ENCODE data around the gene POU2F3.

POU2F3 gene

DNA sequence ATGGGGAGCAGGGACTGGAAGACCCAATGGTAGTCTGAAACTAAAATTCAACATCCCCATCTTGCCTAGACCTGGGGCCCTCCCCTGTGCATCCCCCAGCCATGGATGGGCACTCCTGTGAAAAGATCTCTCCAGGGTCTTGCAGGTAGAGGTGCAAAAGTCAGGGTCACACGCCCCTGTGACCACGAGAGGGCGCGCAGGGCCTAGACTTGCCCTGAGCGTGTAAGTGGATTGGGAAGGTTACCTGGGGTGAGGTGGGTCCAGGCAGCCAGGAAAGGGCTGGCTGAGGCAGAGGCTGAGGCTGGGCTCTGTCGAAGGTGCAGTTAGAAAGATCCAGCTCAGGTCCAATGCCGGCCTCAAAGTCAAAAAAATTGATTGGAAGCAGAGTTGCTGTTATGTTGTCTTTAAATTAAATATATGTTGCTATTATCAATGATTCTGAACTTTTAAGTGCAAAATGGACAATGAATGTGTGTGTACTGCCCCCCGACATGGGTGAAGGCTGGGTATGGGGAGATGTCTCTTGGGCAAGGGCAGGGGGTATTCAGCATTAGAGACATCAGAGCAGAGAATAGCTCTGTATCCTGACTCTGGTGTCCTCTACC lies 4.8 kb upstream of the POU2F3 start:
- TF ChIP-seq TAF1 (IDR thresholded peaks at IDR 0.05; ENCODE audit: borderline replicate concordance, insufficient read depth, low read length): no peak
- TF ChIP-seq POLR2AphosphoS5 (IDR thresholded peaks at IDR 0.05; ENCODE audit: low read depth, low read length): no peak
- TF ChIP-seq FOXP2 (optimal IDR thresholded peaks at IDR 0.05; ENCODE audit: borderline replicate concordance, extremely low read depth, extremely low read length, insufficient read depth): no peak
- TF ChIP-seq SIN3A (IDR thresholded peaks at IDR 0.05; ENCODE audit: borderline replicate concordance, insufficient read depth, low read length): no peak
- no peak for TF ChIP-seq REST (IDR thresholded peaks at IDR 0.05; ENCODE audit: insufficient read depth in 1 of 2, low read depth in 2 of 2, low read length in 2 of 2)

GRCh38 chr11:120236169-120237107 lies 3.5 kb upstream of the POU2F3 start:
- TF ChIP-seq POLR2AphosphoS5 (IDR thresholded peaks at IDR 0.05; ENCODE audit: low read depth, low read length) (peak; percentile 74), SIN3A (IDR thresholded peaks at IDR 0.05; ENCODE audit: borderline replicate concordance, insufficient read depth, low read length) (no peak)

DNA sequence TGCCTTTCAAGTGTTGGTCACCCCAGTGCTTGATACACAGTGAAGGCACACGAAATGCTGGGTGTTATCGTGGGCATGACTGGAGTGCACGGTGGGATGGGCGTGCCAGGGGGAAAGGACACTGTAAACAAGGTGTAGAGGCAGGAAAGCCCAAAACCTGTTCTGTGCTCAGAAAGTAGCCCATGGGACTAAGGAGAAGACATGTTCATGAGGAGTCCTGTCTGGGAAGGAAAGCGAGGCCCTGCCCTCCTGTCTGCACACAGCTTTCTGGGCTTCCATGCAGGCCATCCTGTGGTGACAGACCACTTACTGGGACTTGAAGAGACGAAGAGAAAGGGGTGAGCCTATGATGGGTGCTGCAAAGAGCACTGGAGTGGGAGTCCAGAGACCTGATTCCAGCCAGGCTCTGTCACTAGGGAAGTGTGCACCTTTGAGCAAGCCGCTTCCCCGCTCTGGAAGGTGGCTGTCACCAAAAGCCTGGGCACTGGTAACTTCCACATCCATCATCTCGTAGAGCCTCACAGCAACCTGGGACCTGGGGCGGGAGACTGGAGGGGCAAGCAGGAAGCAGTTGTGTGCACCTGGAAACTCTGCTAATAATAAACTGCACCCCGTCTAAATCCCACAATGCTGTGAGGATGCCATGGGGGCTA lies 846 bp upstream of the POU2F3 start:
- TF ChIP-seq TAF1 (IDR thresholded peaks at IDR 0.05; ENCODE audit: borderline replicate concordance, insufficient read depth, low read length): no peak
- TF ChIP-seq FOXP2 (optimal IDR thresholded peaks at IDR 0.05; ENCODE audit: borderline replicate concordance, extremely low read depth, extremely low read length, insufficient read depth): no peak
- TF ChIP-seq POLR2AphosphoS5 (IDR thresholded peaks at IDR 0.05; ENCODE audit: low read depth, low read length): no peak
- TF ChIP-seq SIN3A (IDR thresholded peaks at IDR 0.05; ENCODE audit: borderline replicate concordance, insufficient read depth, low read length): no peak
- no peak for TF ChIP-seq REST (IDR thresholded peaks at IDR 0.05; ENCODE audit: insufficient read depth in 1 of 2, low read depth in 2 of 2, low read length in 2 of 2)

DNA sequence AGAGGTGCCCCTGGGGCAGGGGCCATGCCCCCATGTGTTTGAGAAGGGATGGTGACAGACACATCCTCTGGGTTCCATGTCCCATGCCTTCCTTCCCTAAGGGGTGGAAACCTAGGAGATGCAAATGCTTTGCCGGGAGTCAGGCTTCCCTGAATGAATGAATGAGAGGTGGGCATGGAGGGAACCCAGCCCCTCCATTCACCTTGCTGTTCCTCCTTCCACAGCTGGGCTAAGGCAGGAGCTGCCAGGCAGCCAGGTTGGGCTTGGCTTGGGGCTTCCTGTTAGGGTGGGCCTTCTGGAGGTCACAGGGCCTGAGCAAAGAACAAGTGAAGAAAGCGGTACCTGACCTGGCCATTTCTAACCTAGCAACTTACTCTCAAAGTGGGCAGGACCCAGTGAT lies 926 bp downstream of the POU2F3 start:
- TF ChIP-seq SIN3A (IDR thresholded peaks at IDR 0.05; ENCODE audit: borderline replicate concordance, insufficient read depth, low read length) (no peak), TAF1 (IDR thresholded peaks at IDR 0.05; ENCODE audit: borderline replicate concordance, insufficient read depth, low read length) (no peak), REST (IDR thresholded peaks at IDR 0.05; ENCODE audit: insufficient read depth in 1 of 2, low read depth in 2 of 2, low read length in 2 of 2) (no peak), FOXP2 (optimal IDR thresholded peaks at IDR 0.05; ENCODE audit: borderline replicate concordance, extremely low read depth, extremely low read length, insufficient read depth) (no peak), POLR2AphosphoS5 (IDR thresholded peaks at IDR 0.05; ENCODE audit: low read depth, low read length) (no peak)

GRCh38 chr11:120241277-120241676 lies 1.3 kb downstream of the POU2F3 start:
- TF ChIP-seq REST (IDR thresholded peaks at IDR 0.05; ENCODE audit: insufficient read depth in 1 of 2, low read depth in 2 of 2, low read length in 2 of 2) (no peak), TAF1 (IDR thresholded peaks at IDR 0.05; ENCODE audit: borderline replicate concordance, insufficient read depth, low read length) (no peak)
